Stomach (tissue), 4 donors: Measurements from ENCODE around the gene HMOX2.

Experiments
- CTCF ChIP-seq, 7 experiments: fragments of 450-650 bp in 4 of 7; fragments of 200-600 bp in 3 of 7; sonication (generic) in 3 of 7; IDR thresholded peaks; one replicate each; pipeline ENCODE4 v1.5.1; 2016 to 2019; ENCODE audit warnings: antibody characterized with exemption in 7 of 7, control low read depth in 2 of 7, mild to moderate bottlenecking in 1 of 7
- POLR2A ChIP-seq, 4 donors: fragments of 450-650 bp; IDR thresholded peaks; one replicate each; pipeline ENCODE4 v1.6.1; 2016; ENCODE audit warnings: antibody characterized with exemption in 4 of 4, control low read depth in 2 of 4, mild to moderate bottlenecking in 1 of 4, moderate library complexity in 1 of 4

- no peak for TF ChIP-seq CTCF (IDR thresholded peaks at IDR 0.05)
- no peak for TF ChIP-seq POLR2A (IDR thresholded peaks at IDR 0.05)
Observed at GRCh38 chr16:4450931-4451519, 25.2 kb upstream of the HMOX2 start.
